RPMI7951 (cell line): ENCODE data around the gene HCFC1R1. TPM values are rescaled to one million over a fixed set of nuclear protein-coding genes. Genes with fewer than 3 reads are reported as not detected.
A peak's percentile ranks its signal among the peaks of the same experiment; 100 is the strongest.

Experiments
- DNase-seq: peaks from one replicate; pipeline ENCODE4 v3.0.0-alpha.2; 2012; ENCODE audit warnings: low read depth
- total RNA-seq: library from RNA; depleted of rRNA; stranded (reverse); fragments of >200 nt; shearing (Covaris generic); gene quantifications from 2 replicates; pipeline ENCODE4 v1.2.3, GENCODE V29; 2014

HCFC1R1 gene
- total RNA-seq, 1 experiment from 2014 or later = 38.6 TPM

DNA sequence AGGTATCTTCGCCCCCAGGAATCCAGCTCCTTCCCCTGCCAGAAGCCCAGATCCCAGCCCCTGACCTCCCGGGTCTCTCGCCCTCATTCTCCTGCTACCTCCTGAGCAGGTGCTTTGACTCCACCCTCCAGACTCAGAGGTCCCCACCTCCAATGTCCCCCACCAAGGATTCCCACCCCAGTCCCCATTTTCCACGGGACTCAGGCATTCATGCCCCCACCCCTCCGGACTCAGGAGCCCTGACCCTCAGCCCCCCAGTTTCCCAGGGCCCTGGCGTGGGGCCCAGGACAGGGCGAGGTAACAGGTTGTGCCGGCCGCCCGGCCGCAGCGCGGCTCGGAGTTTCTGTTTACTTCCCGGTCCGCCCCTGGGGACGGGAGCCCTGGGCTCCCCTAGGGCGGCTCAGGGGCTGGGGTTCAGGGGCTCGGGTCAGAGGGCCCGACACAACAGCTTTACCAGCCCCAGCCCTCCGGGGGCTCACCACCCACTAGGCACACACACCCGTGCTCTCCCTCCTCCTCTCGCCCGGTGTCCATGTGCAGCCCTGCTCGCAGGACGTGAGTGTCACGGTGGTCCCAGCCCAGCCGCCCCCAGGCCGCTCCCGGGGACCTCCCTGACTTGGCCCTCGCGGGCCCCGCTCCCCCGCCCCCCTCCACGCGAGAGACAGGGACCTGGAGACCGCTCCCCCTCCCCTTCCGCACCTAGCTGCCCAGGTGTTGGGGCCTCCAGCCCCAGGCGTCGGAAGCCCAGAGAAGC lies 12.4 kb upstream of the HCFC1R1 start:
- no peak for DNase-seq

DNA sequence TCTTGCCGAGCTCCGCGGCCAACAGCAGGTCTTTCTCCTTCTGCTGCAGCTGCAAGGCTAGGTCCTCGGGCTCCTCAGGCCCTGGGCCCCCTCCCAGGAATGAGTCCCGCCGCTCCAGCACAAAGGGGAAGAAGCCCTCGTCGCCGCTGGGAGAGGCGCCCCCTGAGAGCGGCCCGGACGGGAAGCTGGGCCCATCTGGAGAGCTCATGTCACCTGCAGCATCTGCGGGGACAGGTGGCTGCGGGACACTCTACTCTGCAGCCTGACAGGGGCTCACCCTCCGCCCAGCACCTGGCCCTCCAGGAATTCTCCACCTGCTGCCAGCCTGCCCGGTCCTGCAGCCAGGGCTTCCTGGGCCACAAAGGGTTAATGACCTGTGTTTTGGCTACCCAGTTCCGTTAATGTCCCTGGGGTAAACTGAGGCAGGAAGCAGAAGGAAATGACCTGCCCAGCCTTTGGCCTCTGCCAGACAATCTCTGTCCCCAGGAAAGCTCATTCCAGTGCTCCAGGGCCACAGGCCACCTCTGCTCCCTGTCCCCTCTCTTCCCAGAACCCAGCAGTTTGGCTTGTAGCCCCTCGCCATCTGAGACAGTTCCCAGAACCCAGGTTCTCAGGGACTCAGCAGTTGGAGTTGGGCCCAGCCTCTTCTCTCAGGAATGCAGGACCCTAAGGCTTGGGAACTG lies 11.7 kb upstream of the HCFC1R1 start:
- no peak for DNase-seq

DNA sequence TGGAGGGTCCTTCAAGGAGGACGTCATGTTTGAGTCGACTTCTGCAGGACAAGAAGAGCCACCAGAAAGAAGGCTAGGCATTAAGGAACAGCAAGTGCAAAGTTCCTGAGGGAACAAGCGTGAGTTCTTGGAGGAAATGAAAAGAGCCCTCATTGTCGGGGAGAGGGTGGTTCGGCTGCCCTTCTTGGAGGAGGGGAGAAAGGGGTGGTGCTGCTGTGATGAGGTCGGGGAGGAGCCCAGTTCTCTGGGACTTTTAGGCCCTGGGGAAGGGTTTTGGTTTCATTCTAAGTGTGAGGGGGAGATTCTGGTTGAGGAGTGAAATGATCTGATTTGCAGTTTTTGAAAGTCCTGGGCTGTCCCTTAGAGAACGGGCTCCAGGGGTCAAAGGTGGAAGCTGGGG lies 8.9 kb upstream of the HCFC1R1 start:
- no peak for DNase-seq

DNA sequence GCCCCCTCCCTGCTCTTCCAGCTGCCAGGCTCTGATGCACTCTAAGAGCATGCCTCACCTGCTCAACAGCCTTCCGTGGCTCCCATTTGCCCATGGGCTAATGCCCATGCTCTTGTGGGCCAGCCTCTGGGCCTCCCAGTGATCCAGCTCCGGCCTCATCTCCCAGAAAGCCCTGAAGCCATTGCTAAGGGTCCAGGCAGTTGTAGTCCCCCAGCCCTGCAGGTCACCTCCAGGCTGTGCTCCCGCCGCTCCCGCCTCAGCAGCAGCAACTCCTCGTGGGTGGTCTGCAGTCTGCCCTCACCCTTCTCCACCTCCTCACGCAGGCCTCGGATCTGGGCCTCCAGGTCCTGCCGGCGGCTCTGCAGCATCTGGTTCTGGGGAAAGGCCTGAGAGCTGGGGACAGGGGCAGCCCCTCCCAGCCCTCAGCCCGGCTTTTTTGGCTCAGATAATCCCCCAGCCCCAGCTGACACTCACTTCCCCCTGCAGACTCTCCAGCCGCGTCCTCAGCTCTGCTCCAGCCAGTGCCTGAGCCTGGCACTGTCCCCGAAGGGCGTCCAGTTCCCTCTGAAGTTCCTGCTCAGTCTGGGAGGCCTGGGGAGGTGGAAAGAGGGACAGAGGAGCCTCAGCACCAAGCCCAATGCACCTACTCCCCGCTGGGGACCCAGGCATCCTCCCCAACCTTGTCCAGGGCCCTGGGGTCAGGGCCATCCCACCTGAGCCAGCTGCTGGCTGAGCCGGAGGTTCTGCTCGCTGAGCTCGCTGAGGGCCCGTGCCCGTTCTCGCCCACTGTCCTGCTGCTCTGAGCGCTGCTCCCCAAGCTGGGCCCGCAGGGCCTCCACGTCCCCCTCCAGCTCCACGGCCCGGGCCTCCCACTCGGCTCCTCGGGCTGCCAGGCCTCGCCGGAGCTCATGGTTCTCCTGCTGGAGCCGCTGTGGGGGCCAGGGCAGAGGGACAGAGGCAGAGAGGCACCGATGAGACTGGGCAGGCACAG lies 6.8 kb upstream of the HCFC1R1 start:
- DNase-seq = no peak

DNA sequence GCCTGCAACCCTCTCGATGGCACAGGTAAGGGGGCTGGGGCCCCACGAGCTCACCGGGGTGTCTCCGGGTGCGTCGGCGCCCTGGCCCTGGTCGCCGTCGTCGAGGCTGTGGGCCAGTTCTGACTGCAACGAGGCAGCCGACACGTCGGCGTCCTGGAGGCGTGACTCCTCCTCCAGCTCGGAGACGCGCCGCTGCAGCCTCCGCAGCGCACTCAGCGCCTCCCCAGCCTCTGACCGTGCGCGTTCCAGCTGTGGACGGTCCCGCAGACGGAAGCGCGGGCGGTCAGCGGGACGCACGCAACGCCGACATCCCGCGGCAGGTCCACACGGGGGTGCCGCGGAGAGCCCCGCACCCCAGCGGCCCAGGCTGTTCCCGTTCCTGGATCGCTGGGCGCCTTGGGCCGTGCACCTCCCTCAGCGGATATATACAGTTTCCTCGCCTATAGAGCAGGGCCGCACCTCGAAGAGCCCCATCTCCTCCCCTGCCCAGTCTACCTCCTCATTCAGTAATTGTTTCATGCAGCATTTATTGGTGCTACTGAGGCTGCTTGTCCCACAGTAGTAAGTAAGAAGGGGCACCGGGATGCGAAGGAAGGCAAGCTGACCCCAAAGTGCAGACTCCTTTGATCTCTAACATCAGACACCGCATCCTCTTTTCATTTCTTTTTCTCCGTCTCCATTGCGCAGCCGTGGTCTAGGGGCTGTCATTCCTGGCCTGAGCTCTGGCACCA lies 5.9 kb upstream of the HCFC1R1 start:
- peak; percentile 55 for DNase-seq

DNA sequence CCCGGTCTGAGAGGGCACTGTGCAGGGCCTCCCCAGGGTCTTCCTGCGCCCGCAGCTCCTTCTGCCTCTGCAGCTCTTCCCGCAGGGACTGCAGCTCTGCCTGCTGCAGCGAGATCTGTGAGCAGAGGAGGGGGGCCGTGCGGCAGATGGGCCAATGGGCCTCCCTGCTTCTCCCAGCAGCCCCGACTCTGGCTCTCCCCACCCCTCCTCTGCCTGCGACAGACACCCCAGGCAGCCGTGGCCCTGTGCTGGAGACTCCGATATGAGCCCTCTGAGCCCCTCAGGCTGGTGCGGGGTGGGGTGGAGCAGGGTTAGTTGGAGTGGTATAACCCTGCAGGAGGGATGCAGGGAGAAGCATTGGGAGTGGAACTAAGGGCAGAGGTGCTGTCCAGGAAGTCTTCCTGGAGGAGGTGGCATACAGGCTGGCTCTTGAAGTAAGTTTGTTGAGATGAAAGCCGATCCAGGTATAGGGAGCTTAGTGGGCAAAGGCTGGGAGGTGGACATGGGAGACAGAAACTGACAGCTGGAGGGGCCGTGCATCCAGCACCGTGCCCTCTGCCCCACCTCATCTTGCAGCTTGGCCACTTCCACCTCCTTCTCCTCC lies 5.1 kb upstream of the HCFC1R1 start:
- DNase-seq = no peak

DNA sequence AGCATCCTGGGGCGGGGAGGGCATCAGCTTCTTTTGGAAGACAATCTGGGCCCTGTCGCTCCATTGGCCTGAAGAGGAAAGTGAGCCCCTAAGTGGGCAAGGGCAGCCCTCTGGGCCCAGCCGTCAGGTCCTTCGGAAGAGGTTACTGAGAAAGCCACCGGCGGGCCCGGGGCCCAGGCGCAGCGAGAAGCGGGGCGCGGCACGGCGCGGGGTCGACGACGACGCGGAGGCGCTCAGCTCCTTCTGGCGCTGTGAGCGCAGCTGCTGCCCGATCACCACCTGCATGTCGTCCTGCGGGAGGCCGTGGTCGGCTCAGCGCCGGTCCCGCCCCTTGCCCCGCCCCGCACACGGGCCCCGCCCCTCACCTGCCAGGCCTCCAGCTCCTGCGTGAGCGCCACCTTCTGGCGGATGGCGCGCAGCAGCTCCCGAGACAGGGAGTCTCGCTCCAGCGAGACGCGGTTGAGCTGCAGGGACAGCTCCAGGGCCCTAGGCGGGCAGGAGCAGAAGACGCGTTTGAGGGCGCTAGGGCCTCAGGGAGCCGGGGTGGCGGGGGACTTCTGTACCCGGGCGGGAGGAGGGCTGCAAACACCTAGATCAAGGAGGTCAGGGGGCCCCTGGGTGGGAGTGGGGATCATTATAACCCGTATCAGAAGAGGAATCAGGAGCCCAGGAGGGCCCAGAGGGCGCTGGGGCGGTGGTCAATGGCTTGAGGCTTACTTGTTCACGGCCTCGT lies 4.4 kb upstream of the HCFC1R1 start:
- no peak for DNase-seq

DNA sequence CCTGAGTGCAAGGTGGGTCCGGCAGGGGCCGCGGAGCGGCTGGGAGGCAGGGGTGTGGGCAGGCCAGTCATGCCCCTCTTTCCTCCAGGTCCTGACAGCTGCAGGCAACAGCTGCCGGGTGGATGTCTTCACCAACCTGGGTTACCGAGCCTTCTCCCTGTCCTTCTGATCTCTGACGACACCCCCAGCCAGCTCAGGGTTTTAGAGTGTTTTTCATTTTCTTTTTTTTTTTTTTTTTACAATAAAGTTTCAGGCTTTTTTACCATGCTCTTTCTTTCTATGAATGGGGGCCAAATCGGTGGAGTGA lies 3.7 kb upstream of the HCFC1R1 start:
- no peak for DNase-seq

DNA sequence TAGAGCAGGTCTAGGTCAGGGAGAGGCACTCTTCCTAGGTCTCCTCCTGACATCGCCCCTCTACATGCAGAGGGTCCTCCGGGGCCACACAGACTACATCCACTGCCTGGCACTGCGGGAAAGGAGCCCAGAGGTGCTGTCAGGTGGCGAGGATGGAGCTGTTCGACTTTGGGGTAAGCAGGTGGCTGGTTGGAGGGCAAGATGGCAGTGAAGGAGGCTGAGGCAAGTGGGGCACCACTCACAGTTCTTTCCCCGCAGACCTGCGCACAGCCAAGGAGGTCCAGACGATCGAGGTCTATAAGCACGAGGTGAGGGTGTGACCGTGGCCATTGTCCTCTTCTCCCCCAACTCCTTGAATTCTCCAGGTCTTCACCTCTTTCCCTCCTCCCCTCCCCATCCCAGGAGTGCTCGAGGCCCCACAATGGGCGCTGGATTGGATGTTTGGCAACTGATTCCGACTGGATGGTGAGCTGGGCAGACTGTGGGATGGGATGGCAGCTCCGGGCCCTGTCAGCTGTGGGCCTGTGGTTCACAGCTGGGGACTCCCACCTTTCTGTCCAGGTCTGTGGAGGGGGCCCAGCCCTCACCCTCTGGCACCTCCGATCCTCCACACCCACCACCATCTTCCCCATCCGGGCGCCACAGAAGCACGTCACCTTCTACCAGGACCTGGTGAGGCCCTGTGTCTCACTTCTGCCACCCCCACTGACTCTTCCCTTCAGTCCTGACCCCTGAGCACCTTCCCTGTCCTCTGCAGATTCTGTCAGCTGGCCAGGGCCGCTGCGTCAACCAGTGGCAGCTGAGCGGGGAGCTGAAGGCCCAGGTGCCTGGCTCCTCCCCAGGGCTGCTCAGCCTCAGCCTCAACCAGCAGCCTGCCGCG lies 3.1 kb upstream of the HCFC1R1 start:
- DNase-seq = no peak

DNA sequence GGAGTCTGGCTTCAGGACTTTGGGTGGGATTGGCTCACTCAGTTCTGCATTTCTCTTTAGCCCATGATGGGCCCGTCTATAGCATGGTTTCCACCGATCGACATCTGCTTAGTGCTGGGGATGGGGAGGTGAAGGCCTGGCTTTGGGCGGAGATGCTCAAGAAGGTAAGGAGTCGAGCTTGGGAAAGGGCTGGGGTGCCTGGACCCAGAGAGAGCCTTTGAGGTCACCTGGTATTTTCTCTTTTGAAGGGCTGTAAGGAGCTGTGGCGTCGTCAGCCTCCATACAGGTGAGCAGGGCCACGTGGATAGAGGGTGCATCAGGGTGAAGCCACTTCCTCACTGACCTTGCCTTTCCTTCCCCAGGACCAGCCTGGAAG lies 2.2 kb upstream of the HCFC1R1 start:
- no peak for DNase-seq

DNA sequence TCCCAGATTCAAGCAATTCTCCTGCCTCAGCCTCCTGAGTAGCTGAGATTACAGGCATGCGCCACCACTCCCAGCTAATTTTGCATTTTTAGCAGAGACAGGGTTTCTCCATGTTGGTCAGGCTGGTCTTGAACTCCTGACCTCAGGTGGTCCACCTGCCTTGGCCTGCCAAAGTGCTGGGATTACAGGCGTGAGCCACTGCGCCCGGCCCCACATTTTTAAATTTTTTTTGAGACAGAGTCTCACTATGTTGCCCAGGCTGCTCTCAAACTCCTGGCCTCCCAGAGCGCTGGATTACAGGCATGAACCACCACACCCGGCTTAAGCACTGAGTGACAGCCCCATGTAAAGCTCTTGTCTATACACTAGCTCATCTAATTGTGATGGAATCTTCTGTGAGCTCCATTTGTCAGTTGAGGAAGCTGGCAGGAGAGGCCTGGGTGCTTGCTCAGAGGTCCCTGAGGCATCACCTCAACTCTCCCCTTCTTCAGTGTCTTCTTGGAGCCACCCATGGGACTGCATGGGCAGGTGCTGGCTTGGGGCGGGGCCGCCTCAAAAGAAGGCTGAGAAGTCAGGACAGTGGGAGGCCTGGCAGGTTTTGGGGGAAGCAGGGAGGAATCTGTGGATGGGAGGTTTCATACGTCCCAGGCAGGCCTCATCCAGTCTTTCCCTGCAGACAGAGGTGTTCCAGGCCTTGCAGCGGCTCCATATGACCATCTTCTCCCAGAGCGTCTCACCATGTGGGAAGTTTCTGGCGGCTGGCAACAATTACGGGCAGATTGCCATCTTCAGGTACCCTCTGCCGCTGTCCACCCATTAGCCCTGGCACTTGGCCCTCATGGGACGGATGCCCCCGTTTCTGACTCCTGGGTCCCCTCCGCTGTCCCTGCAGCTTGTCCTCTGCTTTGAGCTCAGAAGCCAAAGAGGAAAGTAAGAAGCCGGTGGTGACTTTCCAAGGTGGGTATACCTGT lies 1.6 kb upstream of the HCFC1R1 start:
- no peak for DNase-seq

DNA sequence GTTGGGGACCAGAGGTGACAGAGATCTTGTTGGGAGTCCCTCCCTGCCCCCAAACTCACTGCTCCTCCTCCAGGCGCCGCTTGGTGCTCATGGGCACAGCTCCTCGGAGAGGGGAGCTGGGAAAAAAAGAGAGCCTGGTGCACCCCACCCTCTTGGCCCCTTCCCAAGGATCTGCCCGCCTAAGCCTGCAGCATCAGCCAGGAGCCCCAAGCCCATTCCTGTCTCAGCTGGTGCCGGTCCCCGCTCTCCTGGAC lies 400 bp downstream of the HCFC1R1 start:
- peak; percentile 76 for DNase-seq

DNA sequence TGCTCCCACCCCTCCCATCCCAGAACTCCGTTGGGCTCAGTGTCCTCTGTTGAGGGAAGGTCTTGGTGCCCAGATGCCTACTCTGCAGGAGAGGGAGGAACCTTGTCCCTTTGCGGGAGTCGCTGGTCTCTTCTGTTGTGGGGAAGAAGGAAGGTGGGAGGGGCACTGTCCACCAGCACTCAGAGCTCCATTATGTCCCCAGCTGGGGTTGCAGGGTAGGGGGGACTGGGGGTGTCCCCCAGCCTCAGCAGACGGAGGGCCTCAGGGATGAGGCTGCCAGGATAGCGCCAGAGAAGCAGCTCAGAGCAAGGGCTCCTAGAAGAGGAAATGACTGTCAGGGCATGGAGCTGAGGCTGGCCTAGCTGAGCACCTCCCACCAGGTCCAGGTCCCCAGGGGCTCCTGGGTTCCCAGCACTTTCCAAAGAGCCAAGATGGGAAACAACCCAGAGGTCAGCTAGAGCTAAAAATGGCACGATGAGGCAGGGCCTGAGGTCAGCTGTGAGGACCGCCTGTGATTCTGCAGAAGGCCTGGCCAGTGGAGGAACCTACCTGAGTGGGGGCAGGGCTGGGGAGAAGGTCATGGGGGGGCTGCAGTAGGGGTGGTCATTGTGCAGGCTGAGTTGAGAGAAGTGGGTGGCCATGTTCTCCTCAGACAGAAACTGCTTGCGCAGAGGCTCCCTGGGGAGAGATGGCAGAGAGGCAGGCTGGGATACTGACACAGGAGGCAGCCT lies 893 bp downstream of the HCFC1R1 start:
- no peak for DNase-seq

DNA sequence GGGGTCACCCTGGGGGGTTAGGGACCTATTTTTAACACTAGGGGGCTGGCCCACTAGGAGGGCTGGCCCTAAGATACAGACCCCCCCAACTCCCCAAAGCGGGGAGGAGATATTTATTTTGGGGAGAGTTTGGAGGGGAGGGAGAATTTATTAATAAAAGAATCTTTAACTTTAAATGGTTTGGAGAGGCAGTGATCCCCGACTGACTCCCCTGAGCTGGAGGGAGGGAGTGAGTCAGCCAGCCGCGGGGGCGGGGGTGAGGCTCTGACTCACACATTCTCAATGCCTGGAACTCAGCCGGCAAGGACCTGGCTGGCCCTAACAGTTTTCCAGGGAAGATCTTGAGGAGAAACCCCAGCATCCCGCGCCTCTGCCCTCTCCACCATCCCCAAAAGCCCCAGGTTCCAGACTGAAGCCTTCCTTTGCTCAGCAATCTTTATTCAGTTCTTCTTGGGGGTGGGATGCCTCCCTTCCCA lies 1.5 kb downstream of the HCFC1R1 start:
- DNase-seq = peak; percentile 94

DNA sequence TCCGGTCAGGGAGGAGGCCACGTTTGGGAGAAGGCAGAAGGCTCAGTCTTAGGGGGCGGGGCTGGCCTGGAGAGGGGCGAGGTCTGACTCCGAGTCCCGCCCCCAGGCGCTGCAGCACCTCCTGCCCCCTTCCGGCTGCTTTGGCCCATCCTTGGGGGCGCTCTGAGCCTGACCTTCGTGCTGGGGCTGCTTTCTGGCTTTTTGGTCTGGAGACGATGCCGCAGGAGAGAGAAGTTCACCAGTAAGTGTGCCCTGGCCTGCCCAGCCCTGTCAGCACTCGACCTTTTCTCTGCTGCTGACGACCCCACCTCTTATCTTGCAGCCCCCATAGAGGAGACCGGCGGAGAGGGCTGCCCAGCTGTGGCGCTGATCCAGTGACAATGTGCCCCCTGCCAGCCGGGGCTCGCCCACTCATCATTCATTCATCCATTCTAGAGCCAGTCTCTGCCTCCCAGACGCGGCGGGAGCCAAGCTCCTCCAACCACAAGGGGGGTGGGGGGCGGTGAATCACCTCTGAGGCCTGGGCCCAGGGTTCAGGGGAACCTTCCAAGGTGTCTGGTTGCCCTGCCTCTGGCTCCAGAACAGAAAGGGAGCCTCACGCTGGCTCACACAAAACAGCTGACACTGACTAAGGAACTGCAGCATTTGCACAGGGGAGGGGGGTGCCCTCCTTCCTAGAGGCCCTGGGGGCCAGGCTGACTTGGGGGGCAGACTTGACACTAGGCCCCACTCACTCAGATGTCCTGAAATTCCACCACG lies 2.1 kb downstream of the HCFC1R1 start:
- DNase-seq = peak; percentile 95

DNA sequence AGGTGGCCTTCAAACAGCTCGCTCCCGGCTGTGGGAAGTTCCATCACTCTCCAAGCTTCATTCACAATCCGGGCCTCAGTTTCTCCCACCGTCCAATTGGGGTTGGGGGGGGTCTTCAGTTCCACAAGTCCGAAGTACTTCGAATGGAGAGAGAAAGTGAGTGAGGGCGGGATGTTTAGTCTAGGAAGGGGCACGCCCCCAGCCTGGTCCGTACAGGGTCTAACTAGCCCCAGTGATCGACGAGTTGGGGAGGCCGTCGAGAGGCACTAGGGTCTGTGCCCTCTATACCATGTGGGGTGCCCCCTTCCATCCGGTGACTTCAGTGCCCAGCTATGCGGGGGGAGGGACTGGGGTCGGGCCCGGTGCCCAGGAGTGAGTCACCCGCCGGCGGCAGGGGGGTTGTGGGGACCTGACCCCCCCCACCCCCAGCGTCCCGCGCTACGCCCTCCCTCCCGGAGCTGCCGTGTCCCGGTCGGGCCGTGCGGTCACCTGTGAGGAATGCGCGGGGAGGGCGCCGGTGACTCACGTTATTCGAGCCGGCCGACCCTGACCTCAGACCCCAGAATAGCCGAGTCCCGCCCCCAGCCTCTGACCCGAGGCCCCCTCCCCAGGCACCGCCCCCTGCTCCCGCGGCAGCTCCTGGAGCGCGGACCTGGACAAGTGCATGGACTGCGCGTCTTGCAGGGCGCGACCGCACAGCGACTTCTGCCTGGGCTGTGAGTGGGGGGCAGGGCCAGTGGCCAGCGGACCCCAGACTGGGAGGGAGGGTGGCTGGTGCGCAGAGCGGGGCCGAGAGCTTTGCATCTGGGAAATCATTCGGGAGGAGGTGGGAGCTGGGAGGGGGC lies 2.9 kb downstream of the HCFC1R1 start:
- DNase-seq = peak; percentile 89
